H1 (cell line): ENCODE measurements around the gene TCIRG1.

Experiments used
- CTCF ChIP-seq, 3 experiments: IDR thresholded peaks; 1 replicate in 2 of 3; 2 replicates in 1 of 3; pipeline versions ENCODE4 v1.5.1 to v1.6.1; 2011; ENCODE audit warnings: low read length in 3 of 3, mild to moderate bottlenecking in 3 of 3, inconsistent platforms in 2 of 3, low read depth in 1 of 3, moderate library complexity in 1 of 3; ENCODE audit not compliant: insufficient read depth in 1 of 3; ENCODE audit errors: control extremely low read depth in 1 of 3
- GABPA ChIP-seq: IDR thresholded peaks from 2 replicates; pipeline ENCODE4 v1.6.1; 2011; ENCODE audit warnings: mild to moderate bottlenecking, low read length, moderate library complexity, borderline replicate concordance; ENCODE audit not compliant: insufficient read depth

- TF ChIP-seq GABPA, result no peak
- no peak for TF ChIP-seq CTCF (IDR thresholded peaks at IDR 0.05; ENCODE audit: control extremely low read depth in 1 of 3, insufficient read depth in 1 of 3, low read depth in 1 of 3, low read length in 3 of 3)
Measured at GRCh38 chr11:68057807-68058206, 19.0 kb downstream of the TCIRG1 start.
